ENCODE measurements around the gene ZNF777. TPM values are rescaled to one million over a fixed set of nuclear protein-coding genes. Genes with fewer than 3 reads are reported as not detected.
A peak's percentile ranks its signal among the peaks of the same experiment; 100 is the strongest.

ZNF777 gene
- total RNA-seq, 1 donor from 2014 or later: 17.2 TPM

DNA sequence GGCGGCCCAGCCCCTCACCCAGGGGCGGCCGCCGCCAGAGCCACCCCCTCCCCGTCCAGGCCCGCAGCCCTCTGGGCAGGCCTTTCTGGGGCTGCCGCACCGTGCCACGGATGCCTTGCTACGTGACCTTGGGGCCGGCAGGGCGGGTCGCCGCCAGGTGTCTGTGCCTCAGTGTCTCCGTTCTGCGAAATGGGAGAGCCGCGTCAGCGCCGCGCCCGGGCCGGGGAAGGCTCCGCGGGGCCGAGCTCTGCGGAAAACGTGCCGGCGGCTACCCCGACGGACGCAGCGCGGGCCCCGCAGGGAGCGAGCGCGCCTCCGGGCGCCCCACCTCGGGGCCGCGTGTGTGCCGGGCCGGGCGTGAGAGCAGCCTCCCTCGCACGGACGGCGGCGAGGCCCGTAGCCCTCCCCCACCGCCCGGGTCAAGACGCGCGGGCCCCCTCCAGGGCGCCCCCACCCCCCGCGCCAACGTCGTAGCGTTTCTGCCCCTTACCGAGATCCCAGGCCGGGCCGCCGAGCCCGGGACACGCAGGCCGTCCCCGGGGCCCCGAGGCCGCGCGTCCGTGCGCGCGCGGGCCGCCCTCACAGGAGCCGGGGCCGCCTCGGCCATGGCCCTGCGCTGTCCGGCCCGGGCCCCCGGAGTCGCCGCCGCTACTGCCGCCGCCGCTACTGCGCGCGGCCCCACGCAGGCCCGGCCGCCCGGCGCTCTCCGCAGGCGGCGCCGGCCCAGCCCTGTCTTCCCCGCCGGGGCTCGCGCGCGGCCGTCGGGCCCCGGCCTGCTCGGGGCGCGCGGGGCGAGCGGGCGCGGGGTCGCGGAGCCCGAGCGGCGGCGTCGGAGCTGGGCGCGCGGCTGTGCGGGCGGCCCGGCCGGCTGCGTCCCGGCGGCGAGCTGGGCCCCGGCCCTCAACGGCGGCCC is 1.1 kb downstream of the ZNF777 start:
- peaks cover 2% of the 10 kb centered on the region for H3K9me3 Mint-ChIP-seq (ENCODE audit: unreplicated experiment)
- Histone ChIP-seq H3K4me2 (ENCODE audit: low read length) (peak overlapping the region; percentile 87), H3K27me3 (ENCODE audit: insufficient read depth, low read length) (no peaks in the 10 kb centered on the region), H3K36me3 (ENCODE audit: insufficient read depth, low read length) (peaks cover 14% of the 10 kb centered on the region), H3K9me3 (ENCODE audit: insufficient read depth, low read depth, low read length) (no peaks in the 10 kb centered on the region), H3K4me3 (ENCODE audit: insufficient read depth, low read depth, low read length) (peak overlapping the region; percentile 71), H3K27ac (ENCODE audit: low read depth, low read length) (peak overlapping the region; percentile 22), H3K4me1 (ENCODE audit: insufficient read depth, low read length) (peaks cover 10% of the 10 kb centered on the region), H4K20me1 (ENCODE audit: insufficient read depth, low read length) (peaks cover 44% of the 10 kb centered on the region), H3K79me2 (ENCODE audit: insufficient read depth, low read length) (peaks cover 51% of the 10 kb centered on the region), H3K9ac (ENCODE audit: low read length) (peak overlapping the region; percentile 84), H2AFZ (ENCODE audit: low read depth, low read length) (peak overlapping the region; percentile 56)
- DNase-seq (ENCODE audit: low read depth) (no peak), FAIRE-seq (no peak)
- no peak overlapping the region for H3K27ac Mint-ChIP-seq (ENCODE audit: unreplicated experiment)
- H3K4me1 Mint-ChIP-seq (ENCODE audit: low read depth, unreplicated experiment): peaks cover 16% of the 10 kb centered on the region
- peaks cover 5% of the 10 kb centered on the region for H3K27me3 Mint-ChIP-seq (ENCODE audit: low read depth, unreplicated experiment)
- TF ChIP-seq, protein P1, sequence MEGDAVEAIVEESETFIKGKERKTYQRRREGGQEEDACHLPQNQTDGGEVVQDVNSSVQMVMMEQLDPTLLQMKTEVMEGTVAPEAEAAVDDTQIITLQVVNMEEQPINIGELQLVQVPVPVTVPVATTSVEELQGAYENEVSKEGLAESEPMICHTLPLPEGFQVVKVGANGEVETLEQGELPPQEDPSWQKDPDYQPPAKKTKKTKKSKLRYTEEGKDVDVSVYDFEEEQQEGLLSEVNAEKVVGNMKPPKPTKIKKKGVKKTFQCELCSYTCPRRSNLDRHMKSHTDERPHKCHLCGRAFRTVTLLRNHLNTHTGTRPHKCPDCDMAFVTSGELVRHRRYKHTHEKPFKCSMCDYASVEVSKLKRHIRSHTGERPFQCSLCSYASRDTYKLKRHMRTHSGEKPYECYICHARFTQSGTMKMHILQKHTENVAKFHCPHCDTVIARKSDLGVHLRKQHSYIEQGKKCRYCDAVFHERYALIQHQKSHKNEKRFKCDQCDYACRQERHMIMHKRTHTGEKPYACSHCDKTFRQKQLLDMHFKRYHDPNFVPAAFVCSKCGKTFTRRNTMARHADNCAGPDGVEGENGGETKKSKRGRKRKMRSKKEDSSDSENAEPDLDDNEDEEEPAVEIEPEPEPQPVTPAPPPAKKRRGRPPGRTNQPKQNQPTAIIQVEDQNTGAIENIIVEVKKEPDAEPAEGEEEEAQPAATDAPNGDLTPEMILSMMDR (IDR thresholded peaks at IDR 0.05; ENCODE audit: insufficient read depth, low read depth, low read length): no peak
- TF ChIP-seq EZH2 (IDR thresholded peaks at IDR 0.05; ENCODE audit: insufficient read depth, low read length): no peak
- no peak overlapping the region for H3K4me3 Mint-ChIP-seq (ENCODE audit: unreplicated experiment)
- H3K36me3 Mint-ChIP-seq (ENCODE audit: low read depth, unreplicated experiment): peaks cover 19% of the 10 kb centered on the region

DNA sequence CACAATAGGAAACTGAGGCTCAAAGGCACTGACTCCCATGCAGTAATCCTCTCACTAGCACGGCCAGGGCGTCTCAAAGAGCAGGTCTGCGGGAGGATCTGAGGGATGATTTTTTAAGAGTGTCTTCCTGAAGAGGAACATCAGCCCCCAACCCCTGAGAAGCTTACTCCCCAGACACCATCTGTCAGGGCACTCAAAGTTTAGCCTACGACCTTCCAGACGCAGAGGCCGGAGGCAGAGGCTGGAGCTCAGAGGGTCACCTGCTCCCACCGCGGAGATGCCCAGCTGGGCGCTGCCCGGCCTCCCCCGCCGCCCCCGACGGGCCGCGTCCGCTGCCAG is 1.7 kb downstream of the ZNF777 start:
- H3K27me3 ChIP-seq (ENCODE audit: insufficient read depth, low read length): no peaks in the 10 kb centered on the region
- Mint-ChIP-seq H3K27me3 (ENCODE audit: low read depth, unreplicated experiment) (no peaks in the 10 kb centered on the region), H3K36me3 (ENCODE audit: low read depth, unreplicated experiment) (peaks cover 19% of the 10 kb centered on the region), H3K4me3 (ENCODE audit: unreplicated experiment) (peak overlapping the region; percentile 87), H3K4me1 (ENCODE audit: low read depth, unreplicated experiment) (peaks cover 16% of the 10 kb centered on the region), H3K9me3 (ENCODE audit: unreplicated experiment) (peaks cover 2% of the 10 kb centered on the region), H3K27ac (ENCODE audit: unreplicated experiment) (peak overlapping the region; percentile 62)
- H3K36me3 ChIP-seq (ENCODE audit: insufficient read depth, low read length): peaks cover 20% of the 10 kb centered on the region
- H3K27ac ChIP-seq (ENCODE audit: low read depth, low read length): no peak overlapping the region
- peak overlapping the region; percentile 56 for H2AFZ ChIP-seq (ENCODE audit: low read depth, low read length)
- DNase-seq (ENCODE audit: low read depth) (no peak), FAIRE-seq (no peak)
- peaks cover 10% of the 10 kb centered on the region for H3K4me1 ChIP-seq (ENCODE audit: insufficient read depth, low read length)
- H4K20me1 ChIP-seq (ENCODE audit: insufficient read depth, low read length): peaks cover 51% of the 10 kb centered on the region
- peak overlapping the region; percentile 57 for H3K4me3 ChIP-seq (ENCODE audit: insufficient read depth, low read depth, low read length)
- peak overlapping the region; percentile 87 for H3K4me2 ChIP-seq (ENCODE audit: low read length)
- TF ChIP-seq, protein P1 (IDR thresholded peaks at IDR 0.05; ENCODE audit: insufficient read depth, low read depth, low read length): no peak
- TF ChIP-seq EZH2 (IDR thresholded peaks at IDR 0.05; ENCODE audit: insufficient read depth, low read length): no peak
- H3K79me2 ChIP-seq (ENCODE audit: insufficient read depth, low read length): peaks cover 57% of the 10 kb centered on the region
- peak overlapping the region; percentile 72 for H3K9ac ChIP-seq (ENCODE audit: low read length)
- no peaks in the 10 kb centered on the region for H3K9me3 ChIP-seq (ENCODE audit: insufficient read depth, low read depth, low read length)

DNA sequence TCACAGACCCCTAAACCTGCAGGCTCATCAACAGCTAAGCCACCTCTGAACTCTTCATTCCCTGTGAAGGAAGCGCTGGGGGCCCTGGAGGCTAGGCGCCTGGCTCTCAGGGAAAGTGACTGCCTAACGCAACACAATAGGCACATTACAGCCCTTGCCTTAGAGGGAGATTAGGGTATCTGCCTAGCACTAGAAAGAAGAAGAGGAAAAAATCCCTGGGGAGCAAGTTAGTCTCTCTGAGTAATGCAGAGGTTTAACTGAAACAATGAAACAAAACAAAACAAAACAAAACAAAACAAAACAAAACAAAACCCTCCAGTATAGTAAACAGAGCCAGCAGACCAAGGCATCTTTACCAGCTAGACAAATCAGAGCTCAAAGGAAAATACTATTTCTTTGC is 2.6 kb downstream of the ZNF777 start:
- DNase-seq (ENCODE audit: low read depth) (no peak), FAIRE-seq (no peak)
- TF ChIP-seq EZH2 (IDR thresholded peaks at IDR 0.05; ENCODE audit: insufficient read depth, low read length): no peak
- TF ChIP-seq, protein P1 (IDR thresholded peaks at IDR 0.05; ENCODE audit: insufficient read depth, low read depth, low read length): no peak
- no peaks in the 10 kb centered on the region for H3K9me3 ChIP-seq (ENCODE audit: insufficient read depth, low read depth, low read length)
- no peaks in the 10 kb centered on the region for H3K27me3 ChIP-seq (ENCODE audit: insufficient read depth, low read length)
- peaks cover 19% of the 10 kb centered on the region for H3K36me3 Mint-ChIP-seq (ENCODE audit: low read depth, unreplicated experiment)
- H3K9me3 Mint-ChIP-seq (ENCODE audit: unreplicated experiment): peaks cover 2% of the 10 kb centered on the region
- peaks cover 57% of the 10 kb centered on the region for H3K79me2 ChIP-seq (ENCODE audit: insufficient read depth, low read length)
- peak overlapping the region; percentile 87 for H3K4me3 Mint-ChIP-seq (ENCODE audit: unreplicated experiment)
- H3K4me1 Mint-ChIP-seq (ENCODE audit: low read depth, unreplicated experiment): peaks cover 16% of the 10 kb centered on the region
- peak overlapping the region; percentile 87 for H3K4me2 ChIP-seq (ENCODE audit: low read length)
- no peak overlapping the region for H3K9ac ChIP-seq (ENCODE audit: low read length)
- H3K27ac Mint-ChIP-seq (ENCODE audit: unreplicated experiment): no peak overlapping the region
- H3K36me3 ChIP-seq (ENCODE audit: insufficient read depth, low read length): peaks cover 27% of the 10 kb centered on the region
- no peak overlapping the region for H3K4me3 ChIP-seq (ENCODE audit: insufficient read depth, low read depth, low read length)
- no peak overlapping the region for H3K27ac ChIP-seq (ENCODE audit: low read depth, low read length)
- H3K4me1 ChIP-seq (ENCODE audit: insufficient read depth, low read length): peaks cover 10% of the 10 kb centered on the region
- no peak overlapping the region for H2AFZ ChIP-seq (ENCODE audit: low read depth, low read length)
- H4K20me1 ChIP-seq (ENCODE audit: insufficient read depth, low read length): peaks cover 56% of the 10 kb centered on the region
- H3K27me3 Mint-ChIP-seq (ENCODE audit: low read depth, unreplicated experiment): no peaks in the 10 kb centered on the region
